Activated B cell treated with CpG ODN at 0.5 μM for 24 hours (primary cell): ENCODE measurements around the gene RBMS1. TPM values are rescaled to one million over a fixed set of nuclear protein-coding genes. Genes with fewer than 3 reads are reported as not detected.

ENCODE experiments used
- ATAC-seq: fragments of 200-7000 bp; cut with Tn5 transposase; one replicate; pipeline ENCODE4 v1.10.0; 2021; ENCODE audit warnings: low read depth, mild to moderate bottlenecking, moderate library complexity
- CTCF ChIA-PET: fragments of 350-600 bp; sonication (Branson Sonifier 250); formaldehyde crosslinking; loops from one replicate; lab custom pipeline; 2021; ENCODE audit warnings: antibody characterized with exemption; lab: Charles Lee
- POLR2A ChIA-PET: fragments of 350-600 bp; sonication (Branson Sonifier 250); formaldehyde crosslinking; loops from one replicate; lab custom pipeline; 2021; ENCODE audit warnings: antibody characterized with exemption; lab: Charles Lee
- DNase-seq: peaks from one replicate; pipeline ENCODE4 v3.0.0; 2022
- H3K27ac Mint-ChIP-seq: one replicate; pipeline ENCODE4 v1.8.0; 2020; ENCODE audit warnings: mixed read lengths
- H3K27me3 Mint-ChIP-seq: one replicate; pipeline ENCODE4 v1.8.0; 2021; ENCODE audit warnings: mixed read lengths
- H3K36me3 Mint-ChIP-seq: one replicate; pipeline ENCODE4 v1.8.0; 2021; ENCODE audit warnings: low read depth, mixed read lengths
- H3K4me1 Mint-ChIP-seq: one replicate; pipeline ENCODE4 v1.8.0; 2021; ENCODE audit warnings: mixed read lengths
- H3K4me3 Mint-ChIP-seq: one replicate; pipeline ENCODE4 v1.8.0; 2020; ENCODE audit warnings: mild to moderate bottlenecking, mixed read lengths
- H3K9me3 Mint-ChIP-seq: one replicate; pipeline ENCODE4 v1.8.0; 2020; ENCODE audit warnings: mixed read lengths
- intact Hi-C: fragments of 100-400 bp; cut with micrococcal nuclease; formaldehyde crosslinking; loops from one replicate; pipeline ENCODE4 v1.15.1; 2024
- total RNA-seq: library from RNA; stranded (reverse); gene quantifications from 2 replicates; pipeline ENCODE4 v1.2.3, GENCODE V29; 2022
- TF ChIP-seq, protein P1 (sequence below): fragments of 200-600 bp; IDR thresholded peaks from one replicate; pipeline ENCODE4 v1.8.0; 2022; ENCODE audit warnings: antibody characterized with exemption, mild to moderate bottlenecking

The RBMS1 gene
- total RNA-seq, 1 donor from 2014 or later = 30.9 TPM

GRCh38 chr2:160232905-160233475 is 260.6 kb downstream of the RBMS1 start:
- CTCF ChIA-PET = interaction anchor here (0.7 kb wide), 1 partner anchor 37 kb away, joined by 3 read pairs; no protein-coding TSS in a partner anchor
- H3K4me1 Mint-ChIP-seq = no peaks in the 10 kb centered on the region
- H3K4me3 Mint-ChIP-seq = no peak overlapping the region
- DNase-seq (no peak), ATAC-seq (no peak)
- TF ChIP-seq, protein P1, sequence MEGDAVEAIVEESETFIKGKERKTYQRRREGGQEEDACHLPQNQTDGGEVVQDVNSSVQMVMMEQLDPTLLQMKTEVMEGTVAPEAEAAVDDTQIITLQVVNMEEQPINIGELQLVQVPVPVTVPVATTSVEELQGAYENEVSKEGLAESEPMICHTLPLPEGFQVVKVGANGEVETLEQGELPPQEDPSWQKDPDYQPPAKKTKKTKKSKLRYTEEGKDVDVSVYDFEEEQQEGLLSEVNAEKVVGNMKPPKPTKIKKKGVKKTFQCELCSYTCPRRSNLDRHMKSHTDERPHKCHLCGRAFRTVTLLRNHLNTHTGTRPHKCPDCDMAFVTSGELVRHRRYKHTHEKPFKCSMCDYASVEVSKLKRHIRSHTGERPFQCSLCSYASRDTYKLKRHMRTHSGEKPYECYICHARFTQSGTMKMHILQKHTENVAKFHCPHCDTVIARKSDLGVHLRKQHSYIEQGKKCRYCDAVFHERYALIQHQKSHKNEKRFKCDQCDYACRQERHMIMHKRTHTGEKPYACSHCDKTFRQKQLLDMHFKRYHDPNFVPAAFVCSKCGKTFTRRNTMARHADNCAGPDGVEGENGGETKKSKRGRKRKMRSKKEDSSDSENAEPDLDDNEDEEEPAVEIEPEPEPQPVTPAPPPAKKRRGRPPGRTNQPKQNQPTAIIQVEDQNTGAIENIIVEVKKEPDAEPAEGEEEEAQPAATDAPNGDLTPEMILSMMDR = no peak
- POLR2A ChIA-PET = no interaction called here
- no peaks in the 10 kb centered on the region for H3K9me3 Mint-ChIP-seq
- H3K36me3 Mint-ChIP-seq = no peaks in the 10 kb centered on the region
- no peak overlapping the region for H3K27ac Mint-ChIP-seq
- peaks cover 13% of the 10 kb centered on the region for H3K27me3 Mint-ChIP-seq
- intact Hi-C loops = no loop called here

- ChIA-PET CTCF (no interaction called here), POLR2A (no interaction called here)
- Mint-ChIP-seq H3K9me3 (no peaks in the 10 kb centered on the region), H3K4me3 (no peak overlapping the region), H3K27ac (no peak overlapping the region), H3K36me3 (no peaks in the 10 kb centered on the region), H3K4me1 (peaks cover 2% of the 10 kb centered on the region), H3K27me3 (peaks cover 18% of the 10 kb centered on the region)
- DNase-seq (no peak), ATAC-seq (no peak)
- intact Hi-C loops = no loop called here
- TF ChIP-seq, protein P1 = no peak
These were observed 264.0 kb downstream of the RBMS1 start for GRCh38 chr2:160229591-160229990.

DNA sequence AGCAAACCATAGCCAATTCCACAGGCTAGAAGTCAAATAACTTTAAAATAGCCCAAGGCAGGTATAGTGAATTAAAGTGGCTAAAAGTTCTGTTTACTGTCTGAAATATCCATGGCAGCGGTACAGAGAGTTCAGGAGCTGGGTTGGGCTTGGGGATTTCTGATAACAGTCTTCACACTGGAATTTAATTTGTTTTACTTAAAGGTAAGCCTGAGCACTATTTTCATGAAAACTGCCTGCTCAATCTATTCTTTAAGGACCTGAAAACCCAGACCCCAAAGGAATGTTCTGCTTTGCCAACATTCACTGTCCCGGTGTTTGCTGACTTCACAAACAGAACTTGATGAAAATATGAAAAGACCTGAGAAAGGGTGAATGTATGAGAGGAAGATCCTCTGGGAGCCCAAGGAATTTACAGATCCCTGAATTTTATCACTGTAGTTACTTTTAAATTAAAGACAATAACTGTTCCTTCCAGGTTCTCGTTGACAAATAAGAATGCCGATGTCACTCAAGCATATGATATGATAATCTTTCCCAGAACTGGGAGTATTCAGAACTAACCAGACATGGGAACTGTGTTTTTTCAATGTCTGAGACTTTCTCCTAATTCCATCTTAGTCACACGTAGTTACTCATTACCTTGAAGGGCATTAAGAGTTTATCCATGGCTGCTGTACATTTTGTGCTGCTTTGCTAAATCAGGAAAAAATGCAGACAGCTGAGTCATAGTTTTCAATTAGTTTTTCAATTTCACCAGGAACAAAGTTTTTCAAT is 265.3 kb downstream of the RBMS1 start:
- Mint-ChIP-seq H3K9me3 (no peaks in the 10 kb centered on the region), H3K4me3 (no peak overlapping the region), H3K27me3 (peaks cover 14% of the 10 kb centered on the region), H3K4me1 (peaks cover 10% of the 10 kb centered on the region), H3K27ac (no peak overlapping the region), H3K36me3 (no peaks in the 10 kb centered on the region)
- ChIA-PET CTCF (no interaction called here), POLR2A (no interaction called here)
- ATAC-seq = no peak
- DNase-seq = no peak
- intact Hi-C loops = no loop called here
- TF ChIP-seq, protein P1 = no peak

DNA sequence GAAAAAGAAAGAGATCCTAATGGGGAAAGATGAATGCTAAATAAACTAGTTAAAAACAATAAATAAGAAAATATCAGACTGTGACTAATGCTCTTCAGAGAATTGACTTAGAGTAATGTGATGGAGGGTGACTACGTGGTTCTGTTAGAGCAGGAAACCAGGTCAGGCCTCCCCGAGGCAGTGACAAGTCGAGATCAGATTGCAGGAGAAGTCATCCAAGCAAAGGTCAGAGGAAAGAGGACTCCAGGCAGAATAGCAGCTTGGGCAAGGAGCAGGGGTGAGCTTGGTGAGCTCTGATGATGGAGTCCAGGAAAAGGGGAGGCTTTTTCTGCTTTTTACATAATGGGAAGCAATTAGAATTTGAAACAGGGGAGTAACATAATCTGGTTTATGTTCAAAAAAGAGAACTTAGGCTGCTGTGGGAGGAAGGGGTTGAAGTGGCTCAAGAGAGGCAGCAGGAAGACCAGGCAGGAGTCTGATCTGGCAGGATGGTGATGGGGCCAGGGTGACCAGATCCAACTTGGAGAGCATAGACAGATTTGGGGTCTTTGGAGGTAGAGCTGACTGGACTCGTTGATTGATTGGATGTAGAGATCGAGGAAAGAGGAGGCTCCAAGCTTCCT is 266.2 kb downstream of the RBMS1 start:
- H3K4me1 Mint-ChIP-seq = peaks cover 10% of the 10 kb centered on the region
- POLR2A ChIA-PET = no interaction called here

DNA sequence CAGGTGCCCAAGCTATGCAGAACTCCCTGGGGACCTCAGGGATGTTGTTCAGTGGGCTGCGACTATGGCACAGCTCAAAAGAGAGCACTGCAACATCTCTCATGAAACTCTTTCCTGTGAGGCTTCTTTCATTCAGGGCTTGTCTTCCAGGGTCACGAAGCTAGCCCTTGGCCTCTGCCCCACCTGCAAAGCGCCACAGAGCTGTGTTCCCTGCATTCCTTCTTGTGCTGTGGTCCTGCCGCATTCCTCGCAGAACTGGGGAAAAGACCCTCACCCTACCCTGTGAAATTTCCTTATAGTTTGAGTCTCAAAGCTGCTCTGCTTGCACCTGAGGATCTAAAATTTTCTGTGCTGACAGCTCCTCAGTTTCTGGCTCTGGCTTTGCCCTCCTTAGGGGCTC is 267.2 kb downstream of the RBMS1 start:
- TF ChIP-seq, protein P1 = no peak
- H3K27me3 Mint-ChIP-seq = peaks cover 14% of the 10 kb centered on the region
- H3K27ac Mint-ChIP-seq = no peak overlapping the region
- ATAC-seq (no peak), DNase-seq (no peak)
- POLR2A ChIA-PET = no interaction called here
- intact Hi-C loops = no loop called here
- CTCF ChIA-PET = no interaction called here
- H3K36me3 Mint-ChIP-seq = no peaks in the 10 kb centered on the region
- H3K4me1 Mint-ChIP-seq = peaks cover 10% of the 10 kb centered on the region
- H3K4me3 Mint-ChIP-seq = no peak overlapping the region
- H3K9me3 Mint-ChIP-seq = no peaks in the 10 kb centered on the region

More for the DNA sequence above, 266.2 kb downstream of the RBMS1 start:
- no peak overlapping the region for H3K4me3 Mint-ChIP-seq
- peaks cover 14% of the 10 kb centered on the region for H3K27me3 Mint-ChIP-seq
- no peaks in the 10 kb centered on the region for H3K36me3 Mint-ChIP-seq
- no peak for DNase-seq
- TF ChIP-seq, protein P1 = no peak
- no peak overlapping the region for H3K27ac Mint-ChIP-seq
- H3K9me3 Mint-ChIP-seq = no peaks in the 10 kb centered on the region
- ATAC-seq = no peak
- CTCF ChIA-PET = no interaction called here
- intact Hi-C loops = no loop called here
